ENCODE measurements around the gene GSTA5. TPM values are rescaled to one million over a fixed set of nuclear protein-coding genes. Genes with fewer than 3 reads are reported as not detected.
"Not testable (repeated sequence)": the region's sequence is repeated elsewhere in the genome, so short reads cannot be mapped to it uniquely, and the experiment has no call there.

GSTA5 gene
- total RNA-seq, 1 experiment from 2014 or later: not detected

DNA sequence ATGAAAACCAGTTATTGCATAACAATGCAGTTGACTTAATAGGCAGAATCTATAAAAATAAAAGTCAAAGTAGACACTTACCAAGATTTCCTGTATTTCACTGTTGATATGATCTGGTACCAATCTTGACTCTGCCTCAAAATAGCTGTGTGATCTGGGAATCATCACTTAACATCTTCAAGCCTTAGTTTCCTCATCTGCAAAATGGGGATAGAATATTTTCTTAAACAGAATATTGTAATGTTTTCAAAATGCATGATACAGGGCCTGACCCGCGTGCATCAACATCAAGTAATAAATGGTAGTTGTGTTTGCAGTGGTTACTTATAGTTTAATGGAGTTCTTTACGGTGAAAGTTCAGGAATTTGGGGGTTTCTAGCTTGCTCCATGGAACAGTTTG, 26.1 kb downstream of the GSTA5 start:
- DNase-seq; H3K79me2 ChIP-seq (ENCODE audit: low read length); H3K4me1 ChIP-seq (ENCODE audit: low read length); H3K4me2 ChIP-seq (ENCODE audit: low read depth, low read length, poor library complexity, severe bottlenecking); H3K36me3 ChIP-seq (ENCODE audit: insufficient read depth, low read length); H4K20me1 ChIP-seq (ENCODE audit: insufficient read depth, low read depth, low read length); H3K4me3 ChIP-seq (ENCODE audit: low read length); H3K27me3 ChIP-seq (ENCODE audit: low read length); H3K27ac ChIP-seq (ENCODE audit: low read length); H2AFZ ChIP-seq (ENCODE audit: low read length); H3K9ac ChIP-seq (ENCODE audit: low read length); H3K9me3 ChIP-seq (ENCODE audit: low read length); H3K9me2 ChIP-seq (replicated peaks; ENCODE audit: insufficient read depth, low read length): not testable (repeated sequence)

DNA sequence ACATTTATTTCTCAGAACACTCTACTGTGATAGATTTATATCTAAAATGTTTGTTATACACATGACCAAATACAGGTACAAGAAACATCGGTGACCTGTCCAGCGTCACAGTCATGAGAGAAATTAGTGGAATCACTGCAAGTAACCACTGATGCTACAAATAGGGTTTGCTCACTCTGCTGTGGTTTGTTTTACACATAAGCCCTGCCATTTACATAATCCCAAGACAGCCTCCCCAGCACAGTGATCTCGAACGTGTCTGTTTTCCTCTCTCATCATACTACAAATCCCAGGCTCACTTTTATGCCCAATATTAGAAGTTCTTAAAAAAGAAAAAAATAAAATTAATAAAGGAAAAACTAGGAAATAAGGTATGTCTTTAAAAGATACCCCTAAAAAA, 30.8 kb downstream of the GSTA5 start:
- H3K27ac ChIP-seq (ENCODE audit: low read length); H3K79me2 ChIP-seq (ENCODE audit: low read length); H3K4me3 ChIP-seq (ENCODE audit: low read length): not testable (repeated sequence)

GRCh38 chr6:52808660-52809059, 32.0 kb downstream of the GSTA5 start:
- Histone ChIP-seq H3K4me2 (ENCODE audit: low read depth, low read length, poor library complexity, severe bottlenecking) (no peak overlapping the region), H3K9me2 (replicated peaks; ENCODE audit: insufficient read depth, low read length) (no peaks in the 10 kb centered on the region), H3K79me2 (ENCODE audit: low read length) (no peaks in the 10 kb centered on the region), H3K4me3 (ENCODE audit: low read length) (no peak overlapping the region), H3K27me3 (ENCODE audit: low read length) (no peaks in the 10 kb centered on the region), H3K4me1 (ENCODE audit: low read length) (no peaks in the 10 kb centered on the region), H2AFZ (ENCODE audit: low read length) (no peak overlapping the region), H3K9me3 (ENCODE audit: low read length) (no peaks in the 10 kb centered on the region), H3K27ac (ENCODE audit: low read length) (no peak overlapping the region), H3K36me3 (ENCODE audit: insufficient read depth, low read length) (no peaks in the 10 kb centered on the region), H4K20me1 (ENCODE audit: insufficient read depth, low read depth, low read length) (no peaks in the 10 kb centered on the region), H3K9ac (ENCODE audit: low read length) (no peak overlapping the region)
- no peak for DNase-seq

More for the DNA sequence above, 30.8 kb downstream of the GSTA5 start:
- not testable (repeated sequence) for H3K9ac ChIP-seq (ENCODE audit: low read length); H3K27me3 ChIP-seq (ENCODE audit: low read length); H3K9me2 ChIP-seq (replicated peaks; ENCODE audit: insufficient read depth, low read length); H3K9me3 ChIP-seq (ENCODE audit: low read length); DNase-seq; H3K36me3 ChIP-seq (ENCODE audit: insufficient read depth, low read length); H3K4me2 ChIP-seq (ENCODE audit: low read depth, low read length, poor library complexity, severe bottlenecking); H4K20me1 ChIP-seq (ENCODE audit: insufficient read depth, low read depth, low read length); H2AFZ ChIP-seq (ENCODE audit: low read length); H3K4me1 ChIP-seq (ENCODE audit: low read length)

DNA sequence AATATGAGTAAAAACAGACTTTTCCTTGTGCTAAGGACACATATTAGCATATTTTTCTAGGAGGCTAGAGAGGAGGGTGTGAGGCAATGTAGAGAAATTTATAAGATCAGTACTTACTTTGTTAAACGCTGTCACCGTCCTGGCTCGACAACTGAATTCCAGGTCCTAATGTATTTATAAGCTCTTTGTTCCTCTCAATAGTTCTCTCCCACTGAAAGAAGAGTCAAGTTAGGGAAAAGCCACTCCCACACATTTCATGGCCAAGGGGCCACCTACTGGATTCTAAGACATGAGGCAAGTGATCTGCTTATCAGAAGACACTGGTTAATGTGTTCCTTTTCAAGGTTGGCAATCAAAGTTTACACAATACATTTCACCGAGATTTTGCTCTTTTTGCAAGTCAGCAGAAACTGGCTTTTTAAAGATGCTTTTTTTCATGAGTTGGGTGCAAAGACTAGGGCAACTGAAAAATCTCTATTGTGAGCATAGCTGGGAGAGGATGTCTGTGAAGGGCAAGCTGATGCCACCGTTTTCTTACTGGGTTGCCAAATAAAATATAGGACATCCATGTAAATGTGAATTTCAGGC, 36.9 kb downstream of the GSTA5 start, which contains the start of gene GSTA1:
Gene GSTA1, minus strand, starts transcription at position 149 of the 588 bp plus-strand sequence. CDS start 4,549 bp downstream, outside the sequence.
- not testable (repeated sequence) for H2AFZ ChIP-seq (ENCODE audit: low read length); H3K9me3 ChIP-seq (ENCODE audit: low read length); DNase-seq; H3K4me3 ChIP-seq (ENCODE audit: low read length); H3K9ac ChIP-seq (ENCODE audit: low read length); H3K9me2 ChIP-seq (replicated peaks; ENCODE audit: insufficient read depth, low read length); H4K20me1 ChIP-seq (ENCODE audit: insufficient read depth, low read depth, low read length); H3K27ac ChIP-seq (ENCODE audit: low read length); H3K36me3 ChIP-seq (ENCODE audit: insufficient read depth, low read length); H3K27me3 ChIP-seq (ENCODE audit: low read length); H3K4me1 ChIP-seq (ENCODE audit: low read length); H3K4me2 ChIP-seq (ENCODE audit: low read depth, low read length, poor library complexity, severe bottlenecking); H3K79me2 ChIP-seq (ENCODE audit: low read length)

DNA sequence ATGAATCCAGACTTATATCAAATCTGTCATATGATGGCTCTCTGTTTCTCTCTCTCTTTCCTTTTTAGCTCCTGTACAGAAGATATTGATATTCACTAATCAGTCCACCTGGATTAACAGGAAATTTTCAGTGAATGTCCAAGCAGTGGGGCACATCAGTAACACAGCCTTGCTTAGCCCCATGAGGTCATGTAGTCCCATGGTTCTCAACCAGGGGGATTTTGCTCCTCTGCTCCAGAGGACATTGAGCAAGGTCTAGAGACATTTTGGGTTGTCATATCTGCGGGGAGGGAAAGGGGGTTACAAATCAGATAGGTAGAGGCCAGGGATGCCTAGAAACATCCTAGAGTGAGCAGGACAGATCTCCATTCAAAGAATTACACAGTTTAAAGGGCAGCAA, 37.8 kb downstream of the GSTA5 start:
- no peaks in the 10 kb centered on the region for H3K9me2 ChIP-seq (replicated peaks; ENCODE audit: insufficient read depth, low read length)
- H3K4me2 ChIP-seq (ENCODE audit: low read depth, low read length, poor library complexity, severe bottlenecking): no peak overlapping the region
- H3K4me1 ChIP-seq (ENCODE audit: low read length): no peaks in the 10 kb centered on the region
- no peaks in the 10 kb centered on the region for H4K20me1 ChIP-seq (ENCODE audit: insufficient read depth, low read depth, low read length)
- no peak overlapping the region for H3K9ac ChIP-seq (ENCODE audit: low read length)
- H3K27me3 ChIP-seq (ENCODE audit: low read length): no peaks in the 10 kb centered on the region
- H3K36me3 ChIP-seq (ENCODE audit: insufficient read depth, low read length): no peaks in the 10 kb centered on the region
- no peak overlapping the region for H3K27ac ChIP-seq (ENCODE audit: low read length)
- no peak for DNase-seq
- no peaks in the 10 kb centered on the region for H3K9me3 ChIP-seq (ENCODE audit: low read length)
- no peak overlapping the region for H2AFZ ChIP-seq (ENCODE audit: low read length)
- no peaks in the 10 kb centered on the region for H3K79me2 ChIP-seq (ENCODE audit: low read length)
- no peak overlapping the region for H3K4me3 ChIP-seq (ENCODE audit: low read length)

- DNase-seq: no peak
- no peak overlapping the region for H3K4me2 ChIP-seq (ENCODE audit: low read depth, low read length, poor library complexity, severe bottlenecking)
- no peaks in the 10 kb centered on the region for H3K36me3 ChIP-seq (ENCODE audit: insufficient read depth, low read length)
- no peaks in the 10 kb centered on the region for H3K27me3 ChIP-seq (ENCODE audit: low read length)
- H3K9me2 ChIP-seq (replicated peaks; ENCODE audit: insufficient read depth, low read length): no peaks in the 10 kb centered on the region
- H3K79me2 ChIP-seq (ENCODE audit: low read length): no peaks in the 10 kb centered on the region
- H3K4me3 ChIP-seq (ENCODE audit: low read length): no peak overlapping the region
- H2AFZ ChIP-seq (ENCODE audit: low read length): no peak overlapping the region
- H4K20me1 ChIP-seq (ENCODE audit: insufficient read depth, low read depth, low read length): no peaks in the 10 kb centered on the region
- no peaks in the 10 kb centered on the region for H3K4me1 ChIP-seq (ENCODE audit: low read length)
- no peak overlapping the region for H3K9ac ChIP-seq (ENCODE audit: low read length)
- no peaks in the 10 kb centered on the region for H3K9me3 ChIP-seq (ENCODE audit: low read length)
- no peak overlapping the region for H3K27ac ChIP-seq (ENCODE audit: low read length)
These were observed 39.3 kb downstream of the GSTA5 start for GRCh38 chr6:52801188-52801841.

DNA sequence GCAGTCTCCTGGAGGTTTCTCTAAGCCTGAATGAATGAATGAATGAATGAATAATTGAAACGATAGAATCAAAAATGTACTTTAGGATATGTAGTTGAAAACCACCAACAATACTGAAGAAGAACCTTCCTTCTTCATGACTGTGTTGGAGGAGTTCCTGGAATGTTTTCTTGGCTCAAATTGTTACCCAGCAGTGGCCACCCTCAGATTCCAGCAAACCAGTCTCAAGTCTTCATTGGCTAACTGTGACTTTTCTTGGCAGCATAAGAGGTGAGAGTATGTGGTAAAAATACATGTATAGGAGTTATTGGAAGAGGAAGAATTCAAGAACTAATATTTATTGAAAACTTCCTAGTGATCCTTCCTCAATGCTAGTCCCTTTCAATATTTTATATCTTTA, 41.3 kb downstream of the GSTA5 start:
- not testable (repeated sequence) for DNase-seq; H3K27ac ChIP-seq (ENCODE audit: low read length); H3K4me1 ChIP-seq (ENCODE audit: low read length); H3K9me2 ChIP-seq (replicated peaks; ENCODE audit: insufficient read depth, low read length); H3K36me3 ChIP-seq (ENCODE audit: insufficient read depth, low read length); H3K9ac ChIP-seq (ENCODE audit: low read length); H3K27me3 ChIP-seq (ENCODE audit: low read length); H3K79me2 ChIP-seq (ENCODE audit: low read length); H3K4me3 ChIP-seq (ENCODE audit: low read length); H3K4me2 ChIP-seq (ENCODE audit: low read depth, low read length, poor library complexity, severe bottlenecking); H4K20me1 ChIP-seq (ENCODE audit: insufficient read depth, low read depth, low read length); H2AFZ ChIP-seq (ENCODE audit: low read length); H3K9me3 ChIP-seq (ENCODE audit: low read length)

DNA sequence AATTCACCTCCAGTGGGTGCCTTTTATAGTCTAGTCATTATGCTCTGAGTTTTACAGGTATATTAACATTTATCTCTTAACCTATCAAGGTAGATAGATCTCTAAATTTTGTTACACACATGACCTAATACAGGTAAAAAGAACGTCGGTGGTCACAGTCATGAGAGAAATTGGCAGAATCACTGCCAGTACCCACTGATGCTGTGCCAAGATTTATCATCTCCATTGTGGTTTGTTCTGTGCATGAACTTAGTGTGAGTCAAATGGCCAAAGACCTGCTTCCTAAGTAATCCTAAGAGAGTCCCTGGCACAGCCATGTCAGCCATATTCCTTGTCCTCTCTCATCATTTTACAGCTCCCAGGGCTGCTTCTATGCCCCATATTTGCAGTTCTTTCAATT, 46.2 kb downstream of the GSTA5 start:
- not testable (repeated sequence) for H2AFZ ChIP-seq (ENCODE audit: low read length); H3K9ac ChIP-seq (ENCODE audit: low read length); H3K79me2 ChIP-seq (ENCODE audit: low read length); H3K9me3 ChIP-seq (ENCODE audit: low read length); H4K20me1 ChIP-seq (ENCODE audit: insufficient read depth, low read depth, low read length); H3K4me2 ChIP-seq (ENCODE audit: low read depth, low read length, poor library complexity, severe bottlenecking); H3K4me3 ChIP-seq (ENCODE audit: low read length); H3K4me1 ChIP-seq (ENCODE audit: low read length); H3K27me3 ChIP-seq (ENCODE audit: low read length); H3K9me2 ChIP-seq (replicated peaks; ENCODE audit: insufficient read depth, low read length); H3K36me3 ChIP-seq (ENCODE audit: insufficient read depth, low read length); DNase-seq; H3K27ac ChIP-seq (ENCODE audit: low read length)
